ENCODE results near the gene SH3TC1.

- TF ChIP-seq EZH2 (IDR thresholded peaks at IDR 0.05) (no peak), POLR2AphosphoS5 (IDR thresholded peaks at IDR 0.05; ENCODE audit: borderline replicate concordance, low read depth, low read length) (no peak)
Observed at GRCh38 chr4:8242782-8243560, 43.9 kb downstream of the SH3TC1 start.
